Fibroblast of lung (primary cell): ENCODE measurements around the gene RABEPK. TPM values are rescaled to one million over a fixed set of nuclear protein-coding genes. Genes with fewer than 3 reads are reported as not detected.
A peak's percentile ranks its signal among the peaks of the same experiment; 100 is the strongest.

ENCODE experiments used
- DNase-seq, 2 donors: peaks; one replicate each; pipeline versions ENCODE4 v3.0.0 to v3.0.0-alpha.2; 2010; ENCODE audit warnings: low read depth in 2 of 2
- H2AFZ ChIP-seq: 2 replicates; pipeline ENCODE4 v1.5.1; 2012; ENCODE audit warnings: low read length, control low read depth, inconsistent platforms
- H3K27ac ChIP-seq: 2 replicates; pipeline ENCODE4 v1.5.1; 2011; ENCODE audit warnings: low read length, control low read depth; ENCODE audit not compliant: insufficient read depth
- H3K27me3 ChIP-seq: 2 replicates; pipeline ENCODE4 v1.5.1; 2011; ENCODE audit warnings: mild to moderate bottlenecking, low read length; ENCODE audit not compliant: control insufficient read depth, insufficient read depth
- H3K36me3 ChIP-seq: 2 replicates; pipeline ENCODE4 v1.5.1; 2011; ENCODE audit warnings: low read length; ENCODE audit not compliant: control insufficient read depth, insufficient read depth
- H3K4me1 ChIP-seq: 2 replicates; pipeline ENCODE4 v1.5.1; 2011; ENCODE audit warnings: low read length; ENCODE audit not compliant: control insufficient read depth, insufficient read depth; ENCODE audit errors: extremely low read depth
- H3K4me2 ChIP-seq: 2 replicates; pipeline ENCODE4 v1.5.1; 2011; ENCODE audit warnings: low read length, control low read depth; ENCODE audit not compliant: insufficient read depth; ENCODE audit errors: extremely low read depth
- H3K4me3 ChIP-seq, 4 experiments: fragments of 200-600 bp in 1 of 4; sonication (generic) in 1 of 4; replicated peaks in 1 of 4; 2 replicates each; pipeline ENCODE4 v1.5.1; 2011 to 2016; ENCODE audit warnings: low read length in 4 of 4, low read depth in 3 of 4, mild to moderate bottlenecking in 3 of 4, control low read depth in 2 of 4, inconsistent platforms in 1 of 4, mixed read lengths in 1 of 4; ENCODE audit not compliant: insufficient read depth in 1 of 4; ENCODE audit errors: control extremely low read depth in 1 of 4
- H3K79me2 ChIP-seq: 2 replicates; pipeline ENCODE4 v1.5.1; 2012; ENCODE audit warnings: mild to moderate bottlenecking, low read length, inconsistent platforms; ENCODE audit not compliant: control insufficient read depth, insufficient read depth
- H3K9ac ChIP-seq: 2 replicates; pipeline ENCODE4 v1.5.1; 2011; ENCODE audit warnings: mild to moderate bottlenecking, low read length, control low read depth; ENCODE audit not compliant: insufficient read depth
- H3K9me3 ChIP-seq: 2 replicates; pipeline ENCODE4 v1.5.1; 2012; ENCODE audit warnings: low read depth, low read length; ENCODE audit not compliant: control insufficient read depth, insufficient read depth
- H4K20me1 ChIP-seq: 2 replicates; pipeline ENCODE4 v1.5.1; 2011; ENCODE audit warnings: low read length; ENCODE audit not compliant: control insufficient read depth, insufficient read depth; ENCODE audit errors: extremely low read depth
- EZH2 ChIP-seq: IDR thresholded peaks from 2 replicates; pipeline ENCODE4 v1.5.1; 2012; ENCODE audit warnings: low read length, control low read depth, mild to moderate bottlenecking; ENCODE audit errors: missing control alignments
- polyA plus RNA-seq, 2 donors: library from polyadenylated mRNA; depleted of rRNA in 1 of 2; stranded (reverse) in 1 of 2; unstranded in 1 of 2; fragments of >200 nt; gene quantifications; 2 replicates each; pipeline ENCODE4 v1.2.1, GENCODE V29; 2011 to 2012; ENCODE audit warnings: missing spikeins in 1 of 2
- total RNA-seq: library from RNA; depleted of rRNA; stranded (reverse); fragments of >200 nt; gene quantifications from 2 replicates; pipeline ENCODE4 v1.2.1, GENCODE V29; 2014
- TF ChIP-seq, protein P1 (sequence below), 2 donors: IDR thresholded peaks in 1 of 2; conservative IDR thresholded peaks in 1 of 2; 1 replicate in 1 of 2; 2 replicates in 1 of 2; pipeline ENCODE4 v1.5.1; 2011 to 2012; ENCODE audit warnings: low read length in 2 of 2, control low read depth in 1 of 2, inconsistent platforms in 1 of 2, low read depth in 1 of 2, mild to moderate bottlenecking in 1 of 2

RABEPK gene
- total and polyA plus RNA-seq, 2 donors (not counting 1 experiment from before 2014, with no cell fraction given) = 29.8 to 37.3 TPM

DNA sequence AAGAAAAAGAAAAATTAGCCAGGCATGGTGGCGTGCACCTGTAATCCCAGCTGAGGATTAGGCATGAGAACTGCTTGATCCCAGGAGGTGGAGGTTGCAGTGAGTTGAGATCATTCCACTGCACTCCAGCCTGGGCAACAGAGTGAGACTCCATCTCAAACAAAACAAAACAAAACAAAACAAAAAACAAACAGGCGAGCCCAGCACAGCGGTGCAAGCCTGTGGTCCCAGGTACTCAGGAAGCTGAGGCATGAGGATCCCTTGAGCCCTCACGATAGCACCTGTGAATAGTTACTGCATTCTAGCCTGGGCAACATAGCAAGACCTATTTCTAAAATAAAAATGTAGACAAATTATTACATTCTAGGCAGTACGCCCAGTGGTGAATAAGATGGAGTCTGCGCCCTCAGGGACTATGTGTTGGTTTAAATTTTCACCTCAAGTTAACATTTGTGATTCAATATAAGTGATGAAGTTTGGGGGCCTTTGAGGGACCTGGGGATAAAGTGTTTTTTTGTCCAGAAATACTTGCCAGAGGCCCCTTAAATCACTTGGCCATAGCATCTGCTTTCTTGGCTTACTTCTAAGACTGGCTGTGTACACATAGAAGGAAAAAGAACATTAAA, 57.9 kb downstream of the RABEPK start:
- Histone ChIP-seq H4K20me1 (no peaks in the 10 kb centered on the region), H3K4me3 (no peak overlapping the region), H3K9me3 (no peaks in the 10 kb centered on the region), H3K27me3 (no peaks in the 10 kb centered on the region), H3K27ac (no peak overlapping the region), H3K36me3 (no peaks in the 10 kb centered on the region), H3K9ac (no peak overlapping the region), H3K4me1 (peaks cover 3% of the 10 kb centered on the region), H2AFZ (no peak overlapping the region), H3K4me2 (no peak overlapping the region), H3K79me2 (peaks cover 16% of the 10 kb centered on the region)
- DNase-seq = no peak
- no peak for TF ChIP-seq EZH2
- TF ChIP-seq, protein P1, sequence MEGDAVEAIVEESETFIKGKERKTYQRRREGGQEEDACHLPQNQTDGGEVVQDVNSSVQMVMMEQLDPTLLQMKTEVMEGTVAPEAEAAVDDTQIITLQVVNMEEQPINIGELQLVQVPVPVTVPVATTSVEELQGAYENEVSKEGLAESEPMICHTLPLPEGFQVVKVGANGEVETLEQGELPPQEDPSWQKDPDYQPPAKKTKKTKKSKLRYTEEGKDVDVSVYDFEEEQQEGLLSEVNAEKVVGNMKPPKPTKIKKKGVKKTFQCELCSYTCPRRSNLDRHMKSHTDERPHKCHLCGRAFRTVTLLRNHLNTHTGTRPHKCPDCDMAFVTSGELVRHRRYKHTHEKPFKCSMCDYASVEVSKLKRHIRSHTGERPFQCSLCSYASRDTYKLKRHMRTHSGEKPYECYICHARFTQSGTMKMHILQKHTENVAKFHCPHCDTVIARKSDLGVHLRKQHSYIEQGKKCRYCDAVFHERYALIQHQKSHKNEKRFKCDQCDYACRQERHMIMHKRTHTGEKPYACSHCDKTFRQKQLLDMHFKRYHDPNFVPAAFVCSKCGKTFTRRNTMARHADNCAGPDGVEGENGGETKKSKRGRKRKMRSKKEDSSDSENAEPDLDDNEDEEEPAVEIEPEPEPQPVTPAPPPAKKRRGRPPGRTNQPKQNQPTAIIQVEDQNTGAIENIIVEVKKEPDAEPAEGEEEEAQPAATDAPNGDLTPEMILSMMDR (conservative IDR thresholded peaks at IDR 0.05 in 1 of 2, IDR thresholded peaks at IDR 0.05 in 1 of 2; ENCODE audit: low read depth in 1 of 2, low read length in 2 of 2) = no peak

DNA sequence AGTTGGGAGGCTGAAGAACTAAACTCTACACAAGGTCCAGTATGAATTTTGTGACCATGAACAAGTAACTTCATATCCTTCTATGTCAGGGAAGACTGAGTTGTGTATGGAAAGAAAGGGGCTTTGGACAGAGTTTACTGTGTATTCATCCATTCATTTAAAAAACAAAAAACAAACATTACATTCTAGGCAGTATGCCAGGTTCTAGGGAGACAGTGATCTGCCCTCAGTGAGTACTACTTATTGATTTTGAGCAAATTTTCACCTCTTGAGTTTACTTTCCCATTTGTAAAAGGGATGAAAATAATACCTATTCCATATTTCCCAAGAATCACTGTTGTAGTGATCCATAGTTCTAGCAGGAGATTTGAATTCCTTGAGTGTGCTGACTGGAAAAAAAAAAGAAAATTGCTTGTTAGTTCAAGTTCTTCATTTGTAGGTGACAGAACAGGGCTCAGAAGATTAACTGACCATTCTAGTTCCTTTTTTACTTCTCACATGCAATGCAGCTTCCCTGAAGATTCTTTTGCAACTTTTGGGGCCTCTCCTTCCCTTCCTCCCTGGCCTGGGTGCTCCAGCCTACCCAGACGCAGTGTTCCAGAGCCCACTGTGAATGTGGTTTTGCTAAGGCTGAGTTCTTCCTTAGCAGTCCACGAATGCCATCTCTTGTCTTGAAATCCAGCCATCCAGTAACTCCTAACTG, 58.6 kb downstream of the RABEPK start:
- Histone ChIP-seq H3K36me3 (no peaks in the 10 kb centered on the region), H2AFZ (no peak overlapping the region), H4K20me1 (no peaks in the 10 kb centered on the region), H3K9ac (no peak overlapping the region), H3K4me2 (no peak overlapping the region), H3K27ac (no peak overlapping the region), H3K27me3 (no peaks in the 10 kb centered on the region), H3K9me3 (no peaks in the 10 kb centered on the region), H3K4me1 (peaks cover 3% of the 10 kb centered on the region), H3K4me3 (no peak overlapping the region), H3K79me2 (peaks cover 23% of the 10 kb centered on the region)
- TF ChIP-seq, protein P1 (conservative IDR thresholded peaks at IDR 0.05 in 1 of 2, IDR thresholded peaks at IDR 0.05 in 1 of 2; ENCODE audit: low read depth in 1 of 2, low read length in 2 of 2) = no peak
- TF ChIP-seq EZH2 = no peak
- DNase-seq = no peak

DNA sequence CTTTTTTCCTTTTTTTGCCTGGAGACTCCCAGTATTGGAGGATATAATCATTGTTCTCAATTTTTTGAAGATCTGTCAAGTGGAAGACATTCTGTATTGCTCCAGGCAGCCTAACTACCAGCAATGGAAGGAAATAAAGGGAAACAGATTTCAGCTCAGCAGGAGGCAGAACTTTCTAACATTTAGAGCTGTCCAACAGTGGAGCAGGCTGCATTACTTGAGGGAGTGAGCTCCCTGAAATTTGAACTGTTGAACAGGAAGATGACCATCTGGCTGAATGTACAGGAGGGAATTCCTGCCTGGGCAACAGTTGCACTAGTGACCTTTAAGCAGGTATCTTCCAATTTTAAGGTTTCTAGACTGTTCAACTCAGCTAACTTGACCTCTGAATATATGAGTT, 60.2 kb downstream of the RABEPK start:
- Histone ChIP-seq H3K9ac (no peak overlapping the region), H3K36me3 (peaks cover 2% of the 10 kb centered on the region), H2AFZ (no peak overlapping the region)

More for the DNA sequence above, 60.2 kb downstream of the RABEPK start:
- H3K4me2 ChIP-seq = no peak overlapping the region
- no peaks in the 10 kb centered on the region for H3K9me3 ChIP-seq
- TF ChIP-seq, protein P1 (conservative IDR thresholded peaks at IDR 0.05 in 1 of 2, IDR thresholded peaks at IDR 0.05 in 1 of 2; ENCODE audit: low read depth in 1 of 2, low read length in 2 of 2) = no peak
- TF ChIP-seq EZH2 = no peak
- peaks cover 38% of the 10 kb centered on the region for H3K79me2 ChIP-seq
- DNase-seq = peak in 1 of 2 donors; percentile 39
- no peak overlapping the region for H3K27ac ChIP-seq
- no peaks in the 10 kb centered on the region for H3K27me3 ChIP-seq
- no peak overlapping the region for H3K4me3 ChIP-seq
- H4K20me1 ChIP-seq = no peaks in the 10 kb centered on the region
- H3K4me1 ChIP-seq = peaks cover 3% of the 10 kb centered on the region
